ENCODE results near the gene NBPF3. TPM values are rescaled to one million over a fixed set of nuclear protein-coding genes. Genes with fewer than 3 reads are reported as not detected.
"Not testable (repeated sequence)": the region's sequence is repeated elsewhere in the genome, so short reads cannot be mapped to it uniquely, and the experiment has no call there.

The NBPF3 gene
- total RNA-seq, 6 experiments from 2014 or later, result 1.2 to 5.3 (median 2.3) TPM

DNA sequence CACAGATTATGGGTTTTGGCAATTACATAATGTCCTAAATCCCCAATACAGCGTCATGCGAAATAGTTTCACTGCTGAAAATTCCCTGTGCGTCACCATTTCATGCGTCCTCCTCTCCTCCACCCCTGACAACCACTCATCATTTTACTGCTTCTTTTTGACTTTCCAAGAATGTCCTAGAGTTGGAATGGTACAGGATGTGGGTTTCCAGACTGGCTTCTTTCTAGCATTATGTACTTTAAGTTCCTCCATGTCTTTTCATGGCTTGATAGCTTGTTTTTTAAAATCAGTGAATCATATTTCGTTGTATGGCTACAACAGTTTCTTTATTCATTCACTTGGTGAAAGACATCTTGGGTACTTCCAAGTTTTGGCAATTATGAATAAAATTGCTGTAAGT is 7.4 kb downstream of the NBPF3 start:
- Histone ChIP-seq H3K36me3 (peaks cover 0 to 2% (median 0%) of the 10 kb centered on the region in 4 donors), H3K4me1 (no peaks in the 10 kb centered on the region), H3K9me3 (no peaks in the 10 kb centered on the region), H3K4me3 (no peak overlapping the region), H3K27me3 (no peaks in the 10 kb centered on the region), H3K27ac (no peak overlapping the region)
- no peak for TF ChIP-seq POLR2A (IDR thresholded peaks at IDR 0.05)
- TF ChIP-seq, protein P1, sequence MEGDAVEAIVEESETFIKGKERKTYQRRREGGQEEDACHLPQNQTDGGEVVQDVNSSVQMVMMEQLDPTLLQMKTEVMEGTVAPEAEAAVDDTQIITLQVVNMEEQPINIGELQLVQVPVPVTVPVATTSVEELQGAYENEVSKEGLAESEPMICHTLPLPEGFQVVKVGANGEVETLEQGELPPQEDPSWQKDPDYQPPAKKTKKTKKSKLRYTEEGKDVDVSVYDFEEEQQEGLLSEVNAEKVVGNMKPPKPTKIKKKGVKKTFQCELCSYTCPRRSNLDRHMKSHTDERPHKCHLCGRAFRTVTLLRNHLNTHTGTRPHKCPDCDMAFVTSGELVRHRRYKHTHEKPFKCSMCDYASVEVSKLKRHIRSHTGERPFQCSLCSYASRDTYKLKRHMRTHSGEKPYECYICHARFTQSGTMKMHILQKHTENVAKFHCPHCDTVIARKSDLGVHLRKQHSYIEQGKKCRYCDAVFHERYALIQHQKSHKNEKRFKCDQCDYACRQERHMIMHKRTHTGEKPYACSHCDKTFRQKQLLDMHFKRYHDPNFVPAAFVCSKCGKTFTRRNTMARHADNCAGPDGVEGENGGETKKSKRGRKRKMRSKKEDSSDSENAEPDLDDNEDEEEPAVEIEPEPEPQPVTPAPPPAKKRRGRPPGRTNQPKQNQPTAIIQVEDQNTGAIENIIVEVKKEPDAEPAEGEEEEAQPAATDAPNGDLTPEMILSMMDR (IDR thresholded peaks at IDR 0.05), result no peak
- 83% methylated on average over 5 of the region's 5 CpGs for WGBS (ENCODE audit: insufficient coverage, low coverage, low lambda C conversion rate, missing lambda C conversion rate)
- intact Hi-C loops (cut with DNase I), result no loop called here
- ATAC-seq, result no peak
- no peak for DNase-seq

DNA sequence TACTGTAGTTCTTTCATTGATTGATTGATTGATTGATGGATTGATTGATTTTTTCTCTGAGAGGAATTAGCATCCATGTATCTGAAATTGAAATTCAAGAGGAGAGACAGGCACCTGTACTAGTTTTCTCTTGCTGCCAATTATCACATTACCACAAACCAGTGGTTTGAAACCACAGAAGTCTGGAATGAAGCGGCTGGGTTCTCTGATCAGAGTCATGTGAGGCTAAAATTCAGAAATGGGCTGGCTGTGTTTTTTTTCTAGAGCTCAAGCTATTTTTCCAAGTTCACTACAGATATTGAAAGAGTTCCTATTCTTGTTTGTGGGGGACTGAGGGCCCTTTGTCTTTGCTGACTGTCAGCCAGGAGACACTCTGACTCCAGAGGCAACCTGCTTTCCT is 10.0 kb downstream of the NBPF3 start:
- H3K4me3 ChIP-seq, result no peak overlapping the region
- H3K27ac ChIP-seq, result no peak overlapping the region
- WGBS (ENCODE audit: insufficient coverage, low coverage, low lambda C conversion rate, missing lambda C conversion rate), result 67% methylated on average over 1 of the region's 1 CpG
- ATAC-seq, result no peak
- H3K36me3 ChIP-seq, result peaks cover 0 to 2% (median 0%) of the 10 kb centered on the region in 4 donors
- no peaks in the 10 kb centered on the region for H3K27me3 ChIP-seq
- H3K9me3 ChIP-seq, result no peaks in the 10 kb centered on the region
- no peaks in the 10 kb centered on the region for H3K4me1 ChIP-seq
- intact Hi-C loops (cut with DNase I), result no loop called here
- DNase-seq, result no peak
- TF ChIP-seq POLR2A (IDR thresholded peaks at IDR 0.05), result no peak
- TF ChIP-seq, protein P1 (IDR thresholded peaks at IDR 0.05), result no peak

DNA sequence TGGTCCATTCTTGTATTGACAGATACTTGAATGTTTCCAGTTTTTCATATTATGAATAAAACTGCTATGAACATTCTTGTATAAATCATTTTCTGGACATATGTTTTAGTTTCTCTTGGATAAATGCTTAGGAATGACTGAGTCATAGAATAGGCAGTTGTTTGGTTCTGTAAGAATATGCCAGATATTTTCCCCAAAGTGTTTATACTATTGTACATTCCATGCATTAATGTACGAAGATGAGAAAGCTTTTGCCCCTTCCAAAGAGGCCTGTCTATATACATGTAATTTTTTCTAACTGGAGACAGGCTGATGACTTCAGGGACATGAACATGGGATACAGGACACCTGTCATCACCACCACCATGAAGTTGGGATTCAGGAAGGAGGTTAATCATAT is 11.3 kb downstream of the NBPF3 start:
- DNase-seq (no peak), ATAC-seq (no peak)
- 50% methylated on average over 1 of the region's 1 CpG for WGBS (ENCODE audit: insufficient coverage, low coverage, low lambda C conversion rate, missing lambda C conversion rate)
- intact Hi-C loops (cut with DNase I), result no loop called here
- no peak for TF ChIP-seq POLR2A (IDR thresholded peaks at IDR 0.05)
- TF ChIP-seq, protein P1 (IDR thresholded peaks at IDR 0.05), result no peak
- H3K27me3 ChIP-seq, result no peaks in the 10 kb centered on the region
- no peak overlapping the region for H3K27ac ChIP-seq
- peaks cover 0 to 2% (median 0%) of the 10 kb centered on the region in 4 donors for H3K36me3 ChIP-seq
- no peak overlapping the region for H3K4me3 ChIP-seq
- no peaks in the 10 kb centered on the region for H3K4me1 ChIP-seq
- no peaks in the 10 kb centered on the region for H3K9me3 ChIP-seq

DNA sequence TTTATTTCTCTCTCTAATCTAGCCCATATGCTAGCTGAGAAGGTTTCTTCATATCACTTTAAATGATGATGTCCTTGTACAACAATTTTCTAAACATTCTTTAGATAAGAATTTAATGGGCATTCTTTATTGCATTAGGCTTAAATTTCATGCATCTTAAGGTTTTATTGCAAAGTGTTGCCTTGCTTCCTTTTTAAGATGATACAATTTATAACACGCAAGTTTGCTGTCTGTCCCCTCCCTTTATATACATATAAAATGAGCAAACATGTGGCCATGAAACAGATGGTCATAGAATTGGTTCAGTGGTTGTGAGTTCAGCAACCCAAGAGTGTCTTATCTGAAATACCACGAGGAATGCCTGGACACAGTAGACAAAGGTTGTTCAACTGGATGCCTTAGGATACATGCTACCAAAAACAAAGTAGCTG is 12.1 kb downstream of the NBPF3 start:
- Histone ChIP-seq H3K9me3 (no peaks in the 10 kb centered on the region), H3K4me1 (no peaks in the 10 kb centered on the region), H3K4me3 (no peak overlapping the region), H3K27me3 (no peaks in the 10 kb centered on the region), H3K27ac (no peak overlapping the region), H3K36me3 (peaks cover 0 to 2% (median 0%) of the 10 kb centered on the region in 4 donors)
- TF ChIP-seq, protein P1 (IDR thresholded peaks at IDR 0.05), result no peak
- no peak for TF ChIP-seq POLR2A (IDR thresholded peaks at IDR 0.05)
- 66% methylated on average over 2 of the region's 2 CpGs for WGBS (ENCODE audit: insufficient coverage, low coverage, low lambda C conversion rate, missing lambda C conversion rate)
- ATAC-seq (no peak), DNase-seq (no peak)
- intact Hi-C loops (cut with DNase I), result no loop called here

DNA sequence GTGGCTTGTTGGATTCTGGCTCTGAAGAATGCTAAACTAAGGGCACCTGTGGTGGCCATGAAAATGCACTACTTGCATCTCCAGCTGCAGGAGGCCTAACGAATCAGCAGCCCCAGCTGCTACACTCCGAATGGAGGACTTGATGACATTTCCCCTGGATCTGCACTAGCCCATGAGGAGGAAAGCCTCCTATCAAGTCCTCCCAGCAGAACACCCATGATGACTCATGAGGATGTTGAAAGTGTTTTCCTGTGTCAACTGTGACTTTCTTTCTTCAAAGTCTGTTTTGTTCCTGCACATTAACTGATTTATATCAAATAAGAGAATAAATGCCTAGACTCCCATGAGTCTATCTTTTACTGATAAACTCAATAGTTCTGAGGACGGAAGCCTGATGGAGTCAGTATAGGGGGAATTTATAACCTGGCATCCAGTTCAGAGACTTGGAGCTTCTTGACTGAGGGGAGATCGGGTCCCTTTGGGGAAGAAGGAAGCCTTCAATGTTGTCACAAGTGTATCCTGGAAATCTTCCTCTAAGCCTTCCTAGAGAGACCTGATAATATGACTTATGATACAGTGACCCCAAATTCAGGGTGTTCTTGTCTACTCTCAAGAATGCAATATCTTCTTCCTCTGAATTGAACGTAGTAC is 14.2 kb downstream of the NBPF3 start:
- H3K9me3 ChIP-seq; intact Hi-C loops (cut with DNase I); H3K4me3 ChIP-seq; DNase-seq; H3K36me3 ChIP-seq; H3K27me3 ChIP-seq; H3K4me1 ChIP-seq; H3K27ac ChIP-seq: not testable (repeated sequence)
- WGBS (ENCODE audit: insufficient coverage, low coverage, low lambda C conversion rate, missing lambda C conversion rate), result 34% methylated on average over 5 of the region's 5 CpGs
- peak in 1 of 4 donors; percentile 48 for ATAC-seq

DNA sequence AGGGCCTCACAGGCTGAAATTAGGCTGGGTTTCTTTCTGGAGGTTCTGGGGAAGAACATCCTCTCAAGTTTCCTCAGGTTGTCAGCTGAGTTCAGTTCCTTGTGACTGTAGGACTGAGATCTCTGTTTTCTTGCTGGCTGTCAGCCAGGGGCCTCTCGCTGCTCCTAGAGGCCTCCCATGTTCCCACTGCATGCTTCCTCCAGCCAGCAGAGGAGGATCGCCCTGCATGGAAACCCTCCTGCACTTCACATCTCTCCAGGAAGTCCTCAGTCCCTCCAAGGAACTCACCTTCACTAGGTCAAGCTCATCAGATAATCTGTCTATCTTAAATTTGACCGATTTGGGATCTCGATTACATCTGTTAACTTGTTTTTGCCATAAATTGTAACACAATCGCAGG is 15.0 kb downstream of the NBPF3 start:
- H3K27ac ChIP-seq; intact Hi-C loops (cut with DNase I); H3K27me3 ChIP-seq; H3K4me3 ChIP-seq; H3K36me3 ChIP-seq; DNase-seq; H3K4me1 ChIP-seq; H3K9me3 ChIP-seq: not testable (repeated sequence)
- peak in 1 of 4 donors; percentile 53 for ATAC-seq
- WGBS (ENCODE audit: insufficient coverage, low coverage, low lambda C conversion rate, missing lambda C conversion rate), result 67% methylated on average over 3 of the region's 5 CpGs
